Colonic mucosa (tissue), 4 donors: Measurements from ENCODE around the gene PLIN1. TPM values are rescaled to one million over a fixed set of nuclear protein-coding genes. Genes with fewer than 3 reads are reported as not detected.

ENCODE experiments used
- DNase-seq: peaks from one replicate; pipeline ENCODE4 v3.0.0-alpha.2; 2020
- H3K27ac ChIP-seq: fragments of 200-600 bp; one replicate; pipeline ENCODE4 v1.8.0; 2021
- H3K27me3 ChIP-seq: fragments of 200-600 bp; one replicate; pipeline ENCODE4 v1.8.0; 2021
- H3K36me3 ChIP-seq: fragments of 200-600 bp; one replicate; pipeline ENCODE4 v1.8.0; 2021
- H3K4me1 ChIP-seq: fragments of 200-600 bp; one replicate; pipeline ENCODE4 v1.8.0; 2021; ENCODE audit warnings: mild to moderate bottlenecking
- H3K4me3 ChIP-seq: fragments of 200-600 bp; one replicate; pipeline ENCODE4 v1.8.0; 2021
- H3K9ac ChIP-seq, 2 donors: one replicate each; pipeline ENCODE4 v1.7.0; 2013; ENCODE audit warnings: control low read depth in 2 of 2, low read depth in 2 of 2, low read length in 2 of 2
- H3K9me3 ChIP-seq: fragments of 200-600 bp; one replicate; pipeline ENCODE4 v1.8.0; 2021
- CTCF ChIP-seq: fragments of 200-600 bp; IDR thresholded peaks from one replicate; pipeline ENCODE4 v1.8.0; 2022; ENCODE audit warnings: antibody characterized with exemption, mild to moderate bottlenecking
- intact Hi-C: fragments of 100-400 bp; cut with DNase I; formaldehyde crosslinking; loops from one replicate; pipeline ENCODE4 v1.14.1; 2022
- total RNA-seq, 2 donors: library from RNA; stranded (reverse); fragmentation: NEBNext Ultra II Directional in 1 of 2; extraction: Animal tissue kit (Norgen Biotek cat#: 25700) in 1 of 2; gene quantifications; one replicate each; pipeline ENCODE4 v1.2.1, GENCODE V29; 2021
- donor health status: healthy.
- donor health status: DM: no; HTN: no; CAD: no.
- donor health status: DM: no; HTN: no; CAD: no.

Gene PLIN1
- total RNA-seq, 2 donors from 2014 or later, result 0.90 to 1.2 TPM

DNA sequence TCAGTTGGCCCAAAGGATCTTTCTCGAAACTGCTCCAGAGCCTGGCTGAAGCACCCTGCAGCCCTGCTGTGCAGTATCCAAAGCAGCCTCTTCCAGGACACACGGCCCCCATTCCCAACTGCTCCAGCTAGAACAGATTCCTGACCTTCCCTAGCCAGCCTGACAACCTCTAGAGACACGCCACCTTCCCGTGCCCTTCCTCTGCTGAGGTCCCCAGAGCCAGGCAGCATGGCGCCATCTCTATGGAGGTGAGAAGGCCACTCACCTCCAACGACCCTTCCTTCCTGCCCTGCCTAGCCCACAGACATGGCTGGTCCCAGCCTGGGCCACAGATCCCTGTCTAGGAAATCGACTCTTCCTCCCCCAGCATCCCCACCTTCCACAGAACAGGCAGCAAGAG, 27.0 kb downstream of the PLIN1 start:
- Histone ChIP-seq H3K27me3 (peaks cover 12% of the 10 kb centered on the region), H3K4me1 (peaks cover 3% of the 10 kb centered on the region), H3K9me3 (no peaks in the 10 kb centered on the region), H3K9ac (no peak overlapping the region), H3K27ac (no peak overlapping the region), H3K4me3 (no peak overlapping the region), H3K36me3 (no peaks in the 10 kb centered on the region)
- no peak for TF ChIP-seq CTCF
- DNase-seq, result no peak
- intact Hi-C loops, result no loop called here

- H3K36me3 ChIP-seq, result no peaks in the 10 kb centered on the region
- TF ChIP-seq CTCF, result no peak
- H3K4me3 ChIP-seq, result no peak overlapping the region
- no peak for DNase-seq
- no peak overlapping the region for H3K27ac ChIP-seq
- no peak overlapping the region for H3K9ac ChIP-seq
- H3K9me3 ChIP-seq, result no peaks in the 10 kb centered on the region
- intact Hi-C loops, result loop anchor here (10.0 kb wide), 1 partner anchor 85 kb away; no protein-coding TSS in a partner anchor
- H3K27me3 ChIP-seq, result peaks cover 2% of the 10 kb centered on the region
- peaks cover 2% of the 10 kb centered on the region for H3K4me1 ChIP-seq
Observed at GRCh38 chr15:89649716-89650115, 29.5 kb downstream of the PLIN1 start.

DNA sequence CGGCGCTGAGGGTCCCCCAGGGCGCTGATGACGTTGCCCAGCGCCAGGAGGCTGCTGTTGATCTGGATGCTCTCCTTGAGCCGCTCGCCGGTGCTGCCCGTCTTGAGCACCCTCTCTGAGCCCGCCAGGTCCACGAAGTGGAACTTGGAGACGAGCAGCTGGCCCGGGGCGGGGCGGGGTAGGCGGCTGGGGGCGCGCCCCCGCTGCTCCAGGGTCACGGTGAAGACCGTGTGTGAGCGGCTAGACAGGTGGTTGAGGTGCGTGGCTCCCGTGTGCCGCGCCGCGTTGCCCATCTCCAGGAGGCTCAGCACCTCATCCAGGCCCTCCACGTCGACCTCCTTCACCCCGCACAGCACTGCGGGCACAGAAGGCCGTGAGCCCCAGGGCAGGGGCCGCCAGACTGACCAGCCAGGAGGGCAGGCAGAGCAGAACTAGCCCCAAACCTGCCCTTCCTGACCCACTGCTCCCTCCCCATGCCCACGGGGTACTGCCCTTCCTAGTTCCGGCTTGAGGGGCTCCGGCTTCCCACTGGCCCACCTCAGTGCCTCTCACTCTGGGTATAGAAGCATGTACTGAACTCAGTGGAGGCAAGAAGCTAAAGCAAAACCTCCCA, 30.0 kb downstream of the PLIN1 start:
- H3K9ac ChIP-seq, result no peak overlapping the region
- intact Hi-C loops, result loop anchor here (10.0 kb wide), 1 partner anchor 86 kb away; no protein-coding TSS in a partner anchor
- no peaks in the 10 kb centered on the region for H3K36me3 ChIP-seq
- H3K9me3 ChIP-seq, result no peaks in the 10 kb centered on the region
- no peaks in the 10 kb centered on the region for H3K4me1 ChIP-seq
- no peaks in the 10 kb centered on the region for H3K27me3 ChIP-seq
- TF ChIP-seq CTCF, result no peak
- no peak overlapping the region for H3K4me3 ChIP-seq
- DNase-seq, result no peak
- no peak overlapping the region for H3K27ac ChIP-seq

GRCh38 chr15:89648106-89649012, 30.8 kb downstream of the PLIN1 start:
- Histone ChIP-seq H3K36me3 (no peaks in the 10 kb centered on the region), H3K4me3 (no peak overlapping the region), H3K9me3 (no peaks in the 10 kb centered on the region), H3K4me1 (no peaks in the 10 kb centered on the region), H3K27ac (no peak overlapping the region), H3K27me3 (no peaks in the 10 kb centered on the region), H3K9ac (no peak overlapping the region)
- DNase-seq, result no peak
- no peak for TF ChIP-seq CTCF
- intact Hi-C loops, result loop anchor here (10.0 kb wide), 1 partner anchor 86 kb away; no protein-coding TSS in a partner anchor

- no peak overlapping the region for H3K4me3 ChIP-seq
- no peak overlapping the region for H3K27ac ChIP-seq
- no peaks in the 10 kb centered on the region for H3K9me3 ChIP-seq
- H3K9ac ChIP-seq, result peak overlapping the region in 1 of 2 donors; percentile 34
- no peaks in the 10 kb centered on the region for H3K4me1 ChIP-seq
- peak; percentile 86 for DNase-seq
- intact Hi-C loops, result loop anchor here (10.0 kb wide), 1 partner anchor 87 kb away; no protein-coding TSS in a partner anchor
- TF ChIP-seq CTCF, result peak; percentile 77
- no peaks in the 10 kb centered on the region for H3K27me3 ChIP-seq
- H3K36me3 ChIP-seq, result no peaks in the 10 kb centered on the region
Observed at GRCh38 chr15:89647191-89647851, 31.8 kb downstream of the PLIN1 start.
